Placental pericyte (primary cell): Measurements from ENCODE around the gene SMC2. TPM values are rescaled to one million over a fixed set of nuclear protein-coding genes. Genes with fewer than 3 reads are reported as not detected.

Source experiments
- total RNA-seq: library from RNA; depleted of rRNA; stranded (reverse); fragments of >200 nt; gene quantifications from 2 replicates; pipeline ENCODE4 v1.2.3, GENCODE V29; 2012

SMC2 gene
- 7.7 and 30.6 TPM in 2 replicates for total RNA-seq

GRCh38 chr9:104093647-104094533, at the start of gene SMC2:
TSS of gene SMC2 (plus strand) at chr9:104094309. CDS start at chr9:104095385, 1,076 bp downstream.

